Spleen (tissue), 11 donors: Measurements from ENCODE around the gene CFAP43. TPM values are rescaled to one million over a fixed set of nuclear protein-coding genes. Genes with fewer than 3 reads are reported as not detected.
"Not testable (repeated sequence)": the region's sequence is repeated elsewhere in the genome, so short reads cannot be mapped to it uniquely, and the experiment has no call there.

ENCODE experiments used
- DNase-seq: peaks from one replicate; pipeline ENCODE4 v3.0.0-alpha.2; 2020
- H3K27ac ChIP-seq, 8 donors: fragments of 200-600 bp; sonication (generic) in 7 of 8; 1 replicate in 4 of 8; 2 replicates in 4 of 8; pipeline versions ENCODE4 v1.5.0 to v1.8.0; 2016 to 2021; ENCODE audit warnings: inconsistent platforms in 4 of 8, mild to moderate bottlenecking in 4 of 8, moderate library complexity in 1 of 8
- H3K27me3 ChIP-seq, 7 donors: fragments of 200-600 bp; sonication (generic) in 6 of 7; replicated peaks in 1 of 7; 1 replicate in 4 of 7; 2 replicates in 3 of 7; pipeline versions ENCODE4 v1.5.0 to v1.8.0; 2016 to 2021; ENCODE audit warnings: inconsistent platforms in 3 of 7, mild to moderate bottlenecking in 1 of 7
- H3K36me3 ChIP-seq, 6 donors: fragments of 200-600 bp; sonication (generic) in 5 of 6; 1 replicate in 4 of 6; 2 replicates in 2 of 6; pipeline versions ENCODE4 v1.5.0 to v1.8.0; 2016 to 2021; ENCODE audit warnings: inconsistent platforms in 2 of 6
- H3K4me1 ChIP-seq, 6 donors: fragments of 200-600 bp; sonication (generic) in 5 of 6; 1 replicate in 3 of 6; 2 replicates in 3 of 6; pipeline versions ENCODE4 v1.5.0 to v1.8.0; 2016 to 2021; ENCODE audit warnings: inconsistent platforms in 3 of 6
- H3K4me3 ChIP-seq, 8 donors: fragments of 200-600 bp; sonication (generic) in 7 of 8; 1 replicate in 4 of 8; 2 replicates in 4 of 8; pipeline versions ENCODE4 v1.5.0 to v1.8.0; 2016 to 2021; ENCODE audit warnings: inconsistent platforms in 4 of 8, mild to moderate bottlenecking in 4 of 8, moderate library complexity in 2 of 8
- H3K9me3 ChIP-seq, 8 donors: fragments of 200-600 bp; sonication (generic) in 7 of 8; 1 replicate in 4 of 8; 2 replicates in 4 of 8; pipeline versions ENCODE4 v1.5.0 to v1.8.0; 2016 to 2021; ENCODE audit warnings: inconsistent platforms in 4 of 8
- POLR2A ChIP-seq, 3 donors: fragments of 450-650 bp; IDR thresholded peaks; one replicate each; pipeline ENCODE4 v1.5.1; 2017; ENCODE audit warnings: antibody characterized with exemption in 3 of 3, mild to moderate bottlenecking in 1 of 3
- POLR2AphosphoS5 ChIP-seq, 3 donors: sonication (generic); formaldehyde crosslinking; IDR thresholded peaks; one replicate each; pipeline ENCODE4 v1.5.1; 2017; ENCODE audit warnings: antibody characterized with exemption in 3 of 3
- WGBS, 5 donors: extraction: QIAGEN DNeasy Blood & Tissue Kit in 3 of 5; methylation state at CpG; one replicate each; pipeline versions ENCODE4 v1.1.5 to v1.1.7; 2013 to 2018; 5-methylcytosine and 5-hydroxymethylcytosine counted together
- intact Hi-C: fragments of 100-400 bp; cut with DNase I; formaldehyde crosslinking; loops from one replicate; pipeline ENCODE4 v1.15.0; 2023; ENCODE audit warnings: low total_unique reads
- polyA plus RNA-seq, 3 donors: library from polyadenylated mRNA; stranded (reverse); fragments of 200-250 nt; gene quantifications; one replicate each; pipeline ENCODE4 v1.2.1, GENCODE V29; 2013
- total RNA-seq, 7 donors: library from RNA; depleted of rRNA in 3 of 7; stranded (reverse); fragments of >200 nt in 3 of 7; fragmentation: NEBNext Ultra II Directional in 4 of 7; extraction: Animal tissue kit (Norgen Biotek cat#: 25700) in 4 of 7; gene quantifications; one replicate each; pipeline versions ENCODE4 v1.1.0 to v1.2.1, GENCODE V29; 2016 to 2021
- TF ChIP-seq, protein P1 (sequence below), 11 experiments: fragments of 200-600 bp in 7 of 11; fragments of 450-650 bp in 4 of 11; sonication (generic) in 4 of 11; IDR thresholded peaks in 8 of 11; conservative IDR thresholded peaks in 3 of 11; 1 replicate in 7 of 11; 2 replicates in 4 of 11; pipeline versions ENCODE4 v1.4.0 to v1.8.0; 2016 to 2021; ENCODE audit warnings: antibody characterized with exemption in 11 of 11, inconsistent platforms in 4 of 11, mild to moderate bottlenecking in 1 of 11
- donor health status: healthy with polysubstance abuse.
- donor health status: DM: no; HTN: no; CAD: no; lungs with moderate emphysema.
- donor health status: DM: no; HTN: no; CAD: no.
- donor health status: Bipolar disorder and iron deficiency.
- donor health status: healthy.
- donor health status: DM: no; HTN: no; CAD: no.
- donor health status: DM: yes; HTN: yes; CAD: no.

The CFAP43 gene
- total and polyA plus RNA-seq, 10 donors, result 0.13 to 1.1 (median 0.25) TPM; not detected in 1

DNA sequence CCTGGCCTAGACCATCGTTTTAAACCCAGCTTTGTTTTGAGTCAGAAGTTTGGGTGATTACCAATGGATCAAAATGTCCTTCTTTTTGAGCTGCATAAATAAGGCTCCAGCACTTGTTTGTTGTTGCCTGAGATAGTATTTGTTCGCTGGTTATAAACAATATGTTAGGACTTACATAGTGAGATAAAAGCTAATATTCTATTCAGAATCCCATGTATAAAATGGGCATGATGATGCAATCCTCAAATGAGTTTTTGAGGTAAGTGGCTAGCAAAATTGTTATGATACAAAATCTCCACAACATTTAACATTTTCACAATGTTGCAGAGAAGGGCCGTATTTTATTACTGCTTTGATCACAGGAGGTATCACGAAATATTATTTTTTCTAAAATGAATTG is 48.5 kb downstream of the CFAP43 start:
- H3K27ac ChIP-seq, result no peak overlapping the region
- intact Hi-C loops, result no loop called here

DNA sequence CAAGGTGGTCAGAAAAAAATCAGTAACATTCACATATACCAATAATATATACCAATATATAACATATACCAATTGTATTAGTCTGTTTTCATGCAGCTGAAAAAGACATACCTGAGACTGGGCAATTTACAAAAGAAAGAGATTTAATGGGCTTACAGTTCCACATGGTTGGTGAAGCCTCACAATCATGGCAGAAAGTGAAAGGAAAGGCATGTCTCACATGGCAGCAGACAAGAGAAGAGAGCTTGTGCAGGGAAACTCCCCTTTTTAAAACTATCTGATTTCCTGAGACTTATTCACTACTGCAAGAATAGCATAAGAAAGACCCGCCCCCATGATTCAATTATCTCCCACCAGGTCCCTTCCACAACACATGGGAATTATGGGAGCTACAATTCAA is 58.0 kb downstream of the CFAP43 start:
- WGBS, 5 donors, result 78 to 97% (median 85%) methylated on average over 1 of the region's 1 CpG
- H3K4me1 ChIP-seq, result not testable (repeated sequence)

More for the DNA sequence above, 48.5 kb downstream of the CFAP43 start:
- Histone ChIP-seq H3K4me3 (no peak overlapping the region), H3K4me1 (no peaks in the 10 kb centered on the region), H3K9me3 (no peaks in the 10 kb centered on the region), H3K36me3 (no peaks in the 10 kb centered on the region), H3K27me3 (no peaks in the 10 kb centered on the region)
- TF ChIP-seq POLR2A (IDR thresholded peaks at IDR 0.05) (no peak), POLR2AphosphoS5 (IDR thresholded peaks at IDR 0.05) (no peak)
- TF ChIP-seq, protein P1, sequence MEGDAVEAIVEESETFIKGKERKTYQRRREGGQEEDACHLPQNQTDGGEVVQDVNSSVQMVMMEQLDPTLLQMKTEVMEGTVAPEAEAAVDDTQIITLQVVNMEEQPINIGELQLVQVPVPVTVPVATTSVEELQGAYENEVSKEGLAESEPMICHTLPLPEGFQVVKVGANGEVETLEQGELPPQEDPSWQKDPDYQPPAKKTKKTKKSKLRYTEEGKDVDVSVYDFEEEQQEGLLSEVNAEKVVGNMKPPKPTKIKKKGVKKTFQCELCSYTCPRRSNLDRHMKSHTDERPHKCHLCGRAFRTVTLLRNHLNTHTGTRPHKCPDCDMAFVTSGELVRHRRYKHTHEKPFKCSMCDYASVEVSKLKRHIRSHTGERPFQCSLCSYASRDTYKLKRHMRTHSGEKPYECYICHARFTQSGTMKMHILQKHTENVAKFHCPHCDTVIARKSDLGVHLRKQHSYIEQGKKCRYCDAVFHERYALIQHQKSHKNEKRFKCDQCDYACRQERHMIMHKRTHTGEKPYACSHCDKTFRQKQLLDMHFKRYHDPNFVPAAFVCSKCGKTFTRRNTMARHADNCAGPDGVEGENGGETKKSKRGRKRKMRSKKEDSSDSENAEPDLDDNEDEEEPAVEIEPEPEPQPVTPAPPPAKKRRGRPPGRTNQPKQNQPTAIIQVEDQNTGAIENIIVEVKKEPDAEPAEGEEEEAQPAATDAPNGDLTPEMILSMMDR (IDR thresholded peaks at IDR 0.05 in 8 of 11, conservative IDR thresholded peaks at IDR 0.05 in 3 of 11), result no peak
- DNase-seq, result no peak
- WGBS, 5 donors, result 81 to 92% (median 86%) methylated on average over 4 of the region's 4 CpGs

DNA sequence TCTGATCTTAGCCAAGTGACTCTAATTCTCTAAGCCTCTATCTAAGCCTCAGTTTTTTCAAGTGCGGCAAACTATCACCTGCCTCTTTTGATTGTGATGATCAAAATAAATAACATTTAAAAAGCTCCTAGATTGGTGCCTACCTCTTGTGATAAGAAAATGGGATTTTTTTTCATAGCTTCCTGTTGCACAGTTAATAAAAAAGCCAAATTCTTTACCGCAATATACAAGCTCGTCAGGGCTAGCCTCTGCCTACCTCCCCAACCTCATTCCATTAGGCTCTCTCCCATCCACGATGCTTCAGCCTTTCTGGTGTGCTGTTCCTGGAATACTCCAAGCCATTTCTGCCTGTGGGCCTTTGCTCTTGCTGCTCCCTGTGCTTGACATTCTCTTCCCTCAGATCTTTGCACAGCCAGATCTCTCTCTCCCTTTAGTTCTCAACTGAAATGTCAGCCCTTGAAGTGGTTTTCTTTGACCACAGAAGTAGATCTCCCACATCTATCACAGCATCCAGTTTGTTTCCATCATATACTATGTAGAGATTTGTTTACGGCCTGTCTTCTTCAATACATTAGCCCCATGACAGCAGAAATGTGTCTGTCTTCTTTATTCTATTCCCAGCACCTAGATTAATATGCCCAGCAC is 61.4 kb downstream of the CFAP43 start:
- WGBS, 5 donors, result 75 to 80% (median 77%) methylated on average over 5 of the region's 5 CpGs
- H3K9me3 ChIP-seq, result peaks cover 0 to 20% (median 15%) of the 10 kb centered on the region in 8 donors
- no peak for DNase-seq
- TF ChIP-seq, protein P1 (IDR thresholded peaks at IDR 0.05 in 8 of 11, conservative IDR thresholded peaks at IDR 0.05 in 3 of 11), result no peak
- no peak for TF ChIP-seq POLR2AphosphoS5 (IDR thresholded peaks at IDR 0.05)
- no peak for TF ChIP-seq POLR2A (IDR thresholded peaks at IDR 0.05)
- H3K36me3 ChIP-seq, result no peaks in the 10 kb centered on the region
- H3K27me3 ChIP-seq, result peaks cover 0 to 5% (median 0%) of the 10 kb centered on the region in 7 donors
- H3K4me3 ChIP-seq, result no peak overlapping the region
- no peak overlapping the region for H3K27ac ChIP-seq
- intact Hi-C loops, result no loop called here
- H3K4me1 ChIP-seq, result no peaks in the 10 kb centered on the region

More for the DNA sequence above, 58.0 kb downstream of the CFAP43 start:
- H3K27me3 ChIP-seq, DNase-seq, intact Hi-C loops, H3K36me3 ChIP-seq, H3K4me3 ChIP-seq, H3K27ac ChIP-seq: not testable (repeated sequence)
- H3K9me3 ChIP-seq, result peaks cover 0 to 20% (median 15%) of the 10 kb centered on the region in 8 donors

DNA sequence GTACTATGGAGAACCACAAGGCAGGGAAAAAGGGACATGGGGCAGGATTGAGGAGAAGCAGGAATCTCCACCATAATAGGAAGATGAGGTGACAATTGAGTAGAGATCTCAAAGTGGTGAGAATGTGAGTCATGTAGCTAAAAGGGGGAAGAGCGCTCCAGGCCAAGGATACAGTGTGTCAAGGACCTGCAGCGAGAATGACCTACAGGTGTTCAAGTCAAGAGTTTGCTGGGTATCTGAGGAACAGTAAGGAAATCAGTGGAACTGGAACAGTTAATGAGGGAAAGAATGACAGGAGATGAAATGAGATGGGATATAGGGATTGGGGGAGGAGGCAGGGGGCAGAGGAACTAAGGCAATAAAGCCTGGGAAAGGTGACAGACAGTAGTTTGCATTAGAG is 76.6 kb downstream of the CFAP43 start:
- no peaks in the 10 kb centered on the region for H3K4me1 ChIP-seq
- DNase-seq, result no peak
- TF ChIP-seq, protein P1 (IDR thresholded peaks at IDR 0.05 in 8 of 11, conservative IDR thresholded peaks at IDR 0.05 in 3 of 11), result no peak
- no peak for TF ChIP-seq POLR2AphosphoS5 (IDR thresholded peaks at IDR 0.05)
- TF ChIP-seq POLR2A (IDR thresholded peaks at IDR 0.05), result no peak
- H3K9me3 ChIP-seq, result peaks cover 3 to 27% (median 23%) of the 10 kb centered on the region in 8 donors
- intact Hi-C loops, result no loop called here
- WGBS, 5 donors, result 85 to 98% (median 91%) methylated on average over 2 of the region's 2 CpGs
- H3K27me3 ChIP-seq, result peaks cover 0 to 13% (median 0%) of the 10 kb centered on the region in 7 donors
- H3K27ac ChIP-seq, result no peak overlapping the region
- H3K4me3 ChIP-seq, result no peak overlapping the region
- H3K36me3 ChIP-seq, result no peaks in the 10 kb centered on the region
